Smooth muscle cell of the brain vasculature (primary cell): Measurements from ENCODE around the gene PAGE2.
"Not testable (repeated sequence)": the region's sequence is repeated elsewhere in the genome, so short reads cannot be mapped to it uniquely, and the experiment has no call there.

Experiments used
- DNase-seq: peaks from one replicate; pipeline ENCODE4 v3.0.0-alpha.2; 2012; ENCODE audit warnings: low read depth, low spot score

The PAGE2 gene

DNA sequence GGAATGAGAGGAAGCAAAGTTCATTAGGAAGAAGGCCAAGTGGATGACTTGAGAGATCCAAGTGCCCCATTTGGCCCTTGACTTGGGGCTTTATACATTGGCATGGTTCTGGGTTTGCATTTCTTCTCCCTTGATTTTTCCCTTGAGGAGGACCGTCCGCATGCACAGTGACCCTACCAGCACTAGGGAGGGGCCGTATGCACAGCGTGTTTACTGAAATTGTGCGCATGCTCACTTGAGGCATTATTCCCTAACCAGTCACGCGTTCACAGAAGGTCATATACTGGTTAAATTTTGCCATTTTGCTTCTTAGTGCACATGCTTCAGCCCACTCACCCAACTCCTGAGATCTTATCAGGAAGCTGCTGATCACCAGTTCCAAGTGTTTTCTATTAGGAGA is 35.1 kb downstream of the PAGE2 start:
- no peak for DNase-seq

DNA sequence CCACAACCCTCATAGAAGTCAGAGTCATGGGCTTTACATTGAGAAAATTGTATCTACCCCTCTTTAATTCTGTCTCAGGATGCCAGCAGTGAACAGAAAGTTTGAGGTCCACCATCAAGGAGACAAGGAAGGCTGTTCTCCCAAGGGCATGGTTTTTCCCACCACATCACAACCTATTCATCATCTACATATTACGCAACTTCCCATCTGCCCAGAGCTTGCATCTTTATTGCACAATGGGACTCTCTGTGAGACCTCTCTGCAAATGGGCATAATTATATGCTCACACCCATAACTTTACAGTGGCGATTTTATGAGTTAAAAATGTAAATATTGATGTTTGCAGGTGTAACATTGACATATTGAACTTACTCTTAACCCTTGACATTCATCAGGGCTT is 38.9 kb downstream of the PAGE2 start:
- DNase-seq: no peak

DNA sequence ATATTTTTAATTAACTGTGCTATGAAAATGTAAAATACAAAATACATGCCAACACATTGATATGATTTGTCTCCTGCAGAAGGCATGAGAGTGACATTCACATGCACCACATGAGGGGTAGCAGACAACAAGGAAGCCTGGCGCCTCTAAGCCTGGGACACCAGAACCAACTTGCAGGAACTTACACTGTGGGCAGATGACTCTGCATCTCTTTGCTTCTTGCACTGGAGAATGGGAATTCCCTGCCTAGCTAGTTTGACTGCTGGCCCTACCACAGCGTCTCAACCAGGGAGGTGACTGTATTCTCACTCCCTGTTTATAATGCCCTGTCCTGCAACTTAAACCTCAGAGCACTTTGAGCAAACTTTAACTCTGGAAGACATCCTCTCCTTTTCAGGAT is 40.5 kb downstream of the PAGE2 start:
- DNase-seq: no peak

DNA sequence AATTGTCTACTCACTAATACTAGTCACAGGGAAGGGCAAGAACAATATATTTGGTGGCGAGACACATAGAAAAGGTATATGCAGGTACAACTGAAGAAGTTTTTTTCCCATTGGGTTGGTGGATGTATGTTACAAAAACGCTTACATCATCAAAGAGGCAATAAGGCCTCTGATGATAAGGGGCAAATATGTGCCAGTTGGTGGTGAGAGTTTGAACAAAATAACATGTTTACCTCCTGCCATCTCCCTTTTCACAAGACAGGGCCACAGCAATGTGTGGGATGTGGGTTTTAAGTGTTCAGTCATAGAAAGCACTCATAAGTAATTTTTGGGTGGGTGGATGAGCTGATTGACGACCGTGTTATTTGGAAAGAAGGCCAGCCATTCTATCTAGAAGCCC is 41.7 kb downstream of the PAGE2 start:
- no peak for DNase-seq

DNA sequence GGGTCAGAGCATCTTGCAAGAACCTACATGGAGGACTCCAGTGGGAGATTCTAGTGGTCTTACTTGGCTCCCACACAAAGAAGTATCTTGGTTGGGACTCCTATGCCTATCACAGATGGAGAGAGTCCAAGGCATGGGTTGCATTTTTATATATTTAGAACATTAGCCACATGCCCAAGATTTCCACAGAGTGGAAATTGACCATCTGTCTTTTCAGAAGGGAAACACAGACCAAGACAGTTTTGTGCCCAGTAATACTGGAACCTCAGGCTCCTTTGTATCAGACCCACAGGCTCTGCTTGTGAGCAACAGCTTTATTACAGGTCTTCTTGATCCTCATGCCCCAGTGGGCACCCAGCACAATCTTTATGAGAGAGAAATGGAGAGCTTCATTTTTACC is 43.6 kb downstream of the PAGE2 start:
- DNase-seq: no peak

DNA sequence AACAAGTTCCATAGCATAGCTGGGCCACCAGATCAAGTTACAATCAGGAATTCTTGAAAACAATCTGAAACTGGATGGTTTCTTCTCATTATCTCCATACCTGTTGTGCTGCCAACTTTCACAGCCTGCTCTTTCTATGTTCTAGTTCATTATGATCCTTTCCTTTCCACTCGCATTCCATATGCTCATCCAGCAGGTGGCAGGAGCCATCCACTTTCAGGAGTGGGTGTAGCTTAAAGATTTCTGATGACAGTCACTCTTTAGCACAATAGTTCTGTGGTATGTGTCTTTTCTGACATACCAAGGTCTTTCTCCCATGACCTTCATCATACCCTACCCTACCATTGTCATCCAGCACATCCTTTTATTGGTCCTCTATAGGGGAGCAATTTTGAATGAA is 46.4 kb downstream of the PAGE2 start:
- DNase-seq: peak; percentile 3

DNA sequence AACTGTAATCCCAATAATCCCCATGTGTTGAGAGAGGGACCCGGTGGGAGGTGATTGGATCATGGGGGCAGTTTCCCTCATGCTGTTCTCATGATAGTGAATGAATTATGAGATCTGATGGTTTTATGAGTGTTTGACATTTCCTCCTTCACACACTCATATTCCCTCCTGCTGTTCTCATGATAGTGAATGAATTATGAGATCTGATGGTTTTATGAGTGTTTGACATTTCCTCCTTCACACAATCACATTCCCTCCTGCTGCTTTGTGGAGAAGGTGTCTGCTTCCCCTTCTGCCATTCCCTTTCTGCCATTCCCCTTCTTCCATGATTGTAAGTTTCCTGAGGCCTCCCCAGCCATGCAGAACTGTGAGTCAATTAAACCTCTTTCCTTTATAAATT is 52.0 kb downstream of the PAGE2 start:
- DNase-seq: not testable (repeated sequence)
